ENCODE results near the gene JAK1. TPM values are rescaled to one million over a fixed set of nuclear protein-coding genes. Genes with fewer than 3 reads are reported as not detected.

The JAK1 gene
- total RNA-seq, 1 donor from 2014 or later, result 55.8 TPM

- no peak for TF ChIP-seq CTCF (IDR thresholded peaks at IDR 0.05; ENCODE audit: insufficient read depth, low read length, severe bottlenecking)
- FAIRE-seq, result no peak
These were observed 6.4 kb downstream of the JAK1 start for GRCh38 chr1:64959986-64960385.

GRCh38 chr1:64956733-64957441, 9.5 kb downstream of the JAK1 start:
- FAIRE-seq, result no peak
- no peak overlapping the region for H3K4me3 ChIP-seq (ENCODE audit: low read depth, low read length)
- DNase-seq (ENCODE audit: low read depth), result no peak
- no peaks in the 10 kb centered on the region for H3K27me3 ChIP-seq (ENCODE audit: control insufficient read depth, insufficient read depth, low read length)
- no peak for TF ChIP-seq CTCF (IDR thresholded peaks at IDR 0.05; ENCODE audit: insufficient read depth, low read length, severe bottlenecking)
- no peaks in the 10 kb centered on the region for H3K36me3 ChIP-seq (ENCODE audit: control insufficient read depth, insufficient read depth, low read length)

More at GRCh38 chr1:64959986-64960385, 6.4 kb downstream of the JAK1 start:
- Histone ChIP-seq H3K27me3 (ENCODE audit: control insufficient read depth, insufficient read depth, low read length) (no peaks in the 10 kb centered on the region), H3K36me3 (ENCODE audit: control insufficient read depth, insufficient read depth, low read length) (no peaks in the 10 kb centered on the region), H3K4me3 (ENCODE audit: low read depth, low read length) (no peak overlapping the region)
- DNase-seq (ENCODE audit: low read depth), result no peak

- no peak overlapping the region for H3K4me3 ChIP-seq (ENCODE audit: low read depth, low read length)
- DNase-seq (ENCODE audit: low read depth), result no peak
- H3K36me3 ChIP-seq (ENCODE audit: control insufficient read depth, insufficient read depth, low read length), result no peaks in the 10 kb centered on the region
- no peak for FAIRE-seq
- TF ChIP-seq CTCF (IDR thresholded peaks at IDR 0.05; ENCODE audit: insufficient read depth, low read length, severe bottlenecking), result no peak
- H3K27me3 ChIP-seq (ENCODE audit: control insufficient read depth, insufficient read depth, low read length), result no peaks in the 10 kb centered on the region
These were observed 10.2 kb downstream of the JAK1 start for GRCh38 chr1:64956010-64956640.

GRCh38 chr1:64955097-64956009, 11.0 kb downstream of the JAK1 start:
- no peak for FAIRE-seq

GRCh38 chr1:64953241-64953640, 13.1 kb downstream of the JAK1 start:
- H3K4me3 ChIP-seq (ENCODE audit: low read depth, low read length), result no peak overlapping the region
- FAIRE-seq (no peak), DNase-seq (ENCODE audit: low read depth) (no peak)
- TF ChIP-seq CTCF (IDR thresholded peaks at IDR 0.05; ENCODE audit: insufficient read depth, low read length, severe bottlenecking), result no peak
- no peaks in the 10 kb centered on the region for H3K36me3 ChIP-seq (ENCODE audit: control insufficient read depth, insufficient read depth, low read length)
- H3K27me3 ChIP-seq (ENCODE audit: control insufficient read depth, insufficient read depth, low read length), result no peaks in the 10 kb centered on the region

More at GRCh38 chr1:64955097-64956009, 11.0 kb downstream of the JAK1 start:
- no peaks in the 10 kb centered on the region for H3K36me3 ChIP-seq (ENCODE audit: control insufficient read depth, insufficient read depth, low read length)
- H3K4me3 ChIP-seq (ENCODE audit: low read depth, low read length), result no peak overlapping the region
- no peak for DNase-seq (ENCODE audit: low read depth)
- no peak for TF ChIP-seq CTCF (IDR thresholded peaks at IDR 0.05; ENCODE audit: insufficient read depth, low read length, severe bottlenecking)
- no peaks in the 10 kb centered on the region for H3K27me3 ChIP-seq (ENCODE audit: control insufficient read depth, insufficient read depth, low read length)

Measured in bronchial epithelial cell (primary cell).